Posterior vena cava (tissue), 2 donors: Measurements from ENCODE around the gene GRIK5. TPM values are rescaled to one million over a fixed set of nuclear protein-coding genes. Genes with fewer than 3 reads are reported as not detected.

Experiments used
- DNase-seq: peaks from one replicate; pipeline ENCODE4 v3.0.0-alpha.2; 2020; ENCODE audit warnings: low spot score
- intact Hi-C, 2 donors: fragments of 100-400 bp; cut with DNase I; formaldehyde crosslinking; loops; one replicate each; pipeline versions ENCODE4 v1.14.1 to v1.14.2; 2022 to 2023
- total RNA-seq, 2 donors: library from RNA; stranded (reverse); fragmentation: NEBNext Ultra II Directional; extraction: Animal tissue kit (Norgen Biotek cat#: 25700); gene quantifications; one replicate each; pipeline ENCODE4 v1.2.1, GENCODE V29; 2021
- donor health status: DM: yes; HTN: yes; CAD: no.
- donor health status: DM: yes; HTN: yes; CAD: no.

Gene GRIK5
- total RNA-seq, 2 donors from 2014 or later, result 11.3 to 13.4 TPM

DNA sequence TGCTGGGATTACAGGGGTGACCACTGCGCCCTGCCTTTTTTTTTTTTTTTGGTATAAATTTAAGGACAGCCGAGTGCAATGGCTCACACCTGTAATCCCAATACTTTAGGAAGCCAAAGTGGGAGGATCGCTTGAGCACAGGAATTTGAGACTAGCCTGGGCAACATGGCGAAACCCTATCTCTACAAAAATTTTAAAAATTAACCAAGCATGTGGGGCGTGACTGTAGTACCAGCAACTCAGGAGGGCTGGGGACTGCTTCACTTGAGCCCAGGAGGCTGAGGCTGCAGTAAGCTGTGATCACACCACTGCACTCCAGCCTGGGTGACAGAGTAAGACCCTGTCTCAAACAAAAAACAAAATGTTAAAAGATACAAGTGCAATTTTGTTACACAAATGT is 27.5 kb upstream of the GRIK5 start:
- intact Hi-C loops, result no loop called here
- DNase-seq, result no peak

DNA sequence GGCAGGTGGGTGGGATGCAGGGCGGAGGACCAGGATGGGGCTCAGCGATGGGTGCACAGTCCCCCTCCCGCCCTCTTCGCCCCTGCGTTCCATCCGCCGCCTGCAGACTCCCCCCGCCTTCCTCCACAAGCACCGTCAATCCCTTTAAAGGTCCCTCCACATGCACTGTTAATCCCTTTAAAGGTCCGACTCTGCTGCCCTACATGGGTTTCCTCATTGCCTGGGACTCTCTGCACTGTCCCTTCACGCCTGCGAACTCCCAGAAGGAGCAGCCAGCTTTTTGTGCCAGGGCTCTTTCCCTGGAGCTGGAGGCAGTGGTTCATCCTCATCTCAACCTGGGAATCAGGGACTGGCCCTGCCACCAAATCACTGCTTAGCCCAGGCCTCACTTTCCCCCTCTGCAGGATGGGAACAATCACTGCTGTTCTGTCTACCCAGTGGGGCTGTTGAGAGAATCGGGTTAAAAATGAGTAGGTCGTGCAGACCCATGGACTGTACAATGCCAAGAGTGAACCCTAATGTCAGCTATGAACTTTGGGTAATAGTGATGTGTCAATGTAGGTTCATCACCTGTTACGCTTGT is 26.3 kb upstream of the GRIK5 start:
- no peak for DNase-seq
- intact Hi-C loops, result no loop called here

DNA sequence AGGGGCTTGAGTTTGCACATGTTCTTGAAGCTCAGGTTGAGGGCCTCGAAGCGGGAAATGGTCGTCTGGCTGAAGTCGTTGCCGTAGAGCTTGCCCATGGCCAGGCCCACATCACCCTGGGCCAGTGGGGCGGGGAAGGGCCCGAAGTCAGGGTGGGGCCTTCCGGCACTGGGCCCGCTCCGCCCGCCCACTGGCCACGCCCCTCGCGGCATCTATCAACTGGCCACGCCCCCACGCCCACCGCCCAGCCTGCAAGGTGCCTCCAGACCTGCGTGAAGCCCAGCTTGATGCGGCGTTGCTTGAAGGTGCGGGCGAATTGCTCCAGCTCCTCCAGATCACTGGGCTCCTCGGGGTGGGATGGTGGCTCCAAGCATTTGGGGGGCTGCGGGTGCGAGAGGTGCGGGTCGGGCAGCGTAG is 25.8 kb upstream of the GRIK5 start:
- intact Hi-C loops, result no loop called here
- no peak for DNase-seq

DNA sequence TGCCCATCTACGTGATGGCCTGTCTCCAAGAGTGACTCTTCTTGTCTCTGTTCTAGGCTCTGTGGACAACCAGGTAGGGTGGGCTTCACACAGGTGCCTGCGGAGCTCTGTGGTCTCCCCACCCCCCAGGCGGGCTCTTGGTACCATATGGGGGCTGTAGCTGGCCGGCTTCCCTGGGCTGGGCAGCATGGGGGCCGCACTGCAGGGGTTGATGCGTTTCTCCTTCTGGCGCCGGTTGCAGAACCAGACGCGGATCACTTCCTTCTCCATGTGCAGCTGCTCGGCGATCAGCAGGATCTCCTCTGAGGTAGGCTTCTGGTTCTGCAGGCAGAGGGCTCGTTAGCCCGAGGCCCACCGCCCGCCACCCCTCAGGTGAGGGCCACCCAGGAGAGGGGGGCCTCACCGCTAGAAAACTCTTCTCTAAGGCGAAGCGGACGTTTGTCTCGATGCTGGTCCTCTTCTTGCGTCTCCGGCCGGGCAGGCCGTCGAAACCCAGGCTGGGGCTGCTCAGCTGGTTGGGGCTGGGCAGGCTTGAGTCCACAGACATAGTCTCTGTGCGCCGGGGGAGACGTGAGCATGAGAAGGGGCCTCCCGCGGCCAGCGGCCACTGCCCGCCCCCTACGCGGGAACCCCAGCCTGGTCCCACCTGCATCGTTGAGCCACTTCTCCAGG is 25.3 kb upstream of the GRIK5 start:
- intact Hi-C loops, result no loop called here
- DNase-seq, result no peak

DNA sequence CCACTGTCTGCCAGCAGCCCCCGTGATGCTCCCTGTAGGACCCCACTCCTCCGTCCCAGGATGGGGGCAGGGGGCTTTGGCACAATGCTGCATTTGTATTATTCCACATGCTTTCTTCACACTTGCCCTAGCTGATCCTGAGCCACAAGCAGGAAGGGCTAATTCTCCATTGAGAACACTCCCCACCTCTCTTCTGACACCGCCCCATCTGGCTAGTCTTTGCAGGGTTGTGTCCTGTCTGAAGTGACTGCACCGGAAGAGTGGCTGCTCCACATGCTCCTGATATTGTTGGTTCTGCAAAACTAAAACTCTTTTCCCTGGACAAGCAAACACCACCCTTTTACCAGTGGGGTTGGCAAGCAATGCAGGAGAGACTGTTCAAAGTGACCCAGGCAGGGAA is 23.9 kb upstream of the GRIK5 start:
- no peak for DNase-seq
- intact Hi-C loops, result no loop called here

DNA sequence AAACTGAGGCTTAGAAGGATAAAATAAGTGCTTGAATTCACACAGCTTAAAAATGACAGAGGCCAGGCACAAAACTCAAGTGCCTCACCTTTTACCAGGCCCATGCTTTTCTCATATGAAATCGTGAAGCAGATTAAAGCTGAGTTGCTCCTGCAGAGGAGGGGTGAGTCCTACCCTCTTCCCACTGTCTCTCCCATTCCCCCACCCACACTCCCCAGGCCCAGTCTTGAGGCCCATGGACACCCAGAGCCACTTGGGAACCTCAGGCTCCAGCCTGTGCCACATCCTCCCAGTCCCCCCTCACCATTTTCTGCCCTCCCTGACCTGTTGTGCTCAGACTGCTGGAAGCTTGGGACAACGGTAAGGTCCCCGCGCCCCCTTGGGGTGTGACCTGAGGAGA is 23.5 kb upstream of the GRIK5 start:
- no peak for DNase-seq
- intact Hi-C loops, result no loop called here

DNA sequence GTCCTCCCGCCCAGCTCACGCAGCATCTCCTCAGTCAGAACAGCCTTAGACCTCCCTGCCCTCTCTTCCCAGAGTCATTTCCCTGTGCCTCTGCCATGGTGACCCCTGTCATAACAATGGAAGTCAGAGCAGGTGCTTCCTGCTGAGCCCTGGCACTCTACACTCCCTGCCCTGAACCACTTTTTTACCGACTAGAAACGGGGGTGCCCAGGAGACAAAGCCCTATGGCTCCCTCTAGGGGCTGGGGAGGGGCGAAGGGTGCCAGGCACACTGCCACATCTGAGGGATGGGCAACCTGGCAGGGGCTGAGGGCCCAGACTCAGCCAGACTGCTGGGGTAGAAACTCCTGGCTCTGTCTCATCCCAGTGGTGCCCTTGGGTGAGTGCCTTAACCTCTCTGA is 22.3 kb upstream of the GRIK5 start:
- DNase-seq, result no peak
- intact Hi-C loops, result no loop called here

DNA sequence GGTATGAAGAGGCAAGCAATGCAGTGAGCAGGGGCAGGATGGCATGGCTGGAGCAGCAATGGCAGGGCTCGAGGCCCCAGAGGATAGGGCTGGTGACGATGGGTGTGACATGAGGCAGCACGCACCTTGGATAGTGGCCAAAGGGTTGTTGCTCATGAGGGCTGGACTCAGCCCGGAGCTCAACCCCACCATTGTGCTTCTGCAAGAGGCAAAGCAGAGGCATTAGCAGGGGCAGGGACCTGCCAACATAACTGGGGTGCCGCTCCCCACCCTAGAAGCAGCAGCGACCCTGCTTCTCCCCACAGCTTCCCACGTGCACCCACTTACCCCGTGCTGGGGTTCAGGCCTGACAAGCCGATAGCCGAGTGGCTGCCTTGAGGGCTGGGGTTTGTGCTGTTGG is 21.7 kb upstream of the GRIK5 start:
- DNase-seq, result no peak
- intact Hi-C loops, result no loop called here

DNA sequence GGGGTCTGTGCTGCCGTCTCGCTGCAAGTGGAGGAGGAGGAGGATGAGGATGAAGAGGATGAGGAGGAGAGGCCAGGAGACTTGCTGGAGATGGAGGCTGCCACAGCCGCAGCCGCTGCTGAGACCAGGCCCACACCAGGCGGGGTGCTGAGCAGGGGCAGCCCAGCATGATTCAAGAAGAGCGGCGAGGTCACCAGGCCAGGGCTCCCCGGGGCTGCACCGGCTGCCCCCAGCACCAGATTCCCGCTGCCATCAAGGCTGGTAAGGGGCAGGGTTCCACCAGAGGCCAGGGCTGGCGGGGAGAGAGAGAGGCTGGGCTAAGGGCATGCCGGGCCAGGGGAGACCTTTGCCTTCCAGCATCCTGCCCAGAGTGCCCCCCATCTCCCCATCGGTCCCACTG is 21.3 kb upstream of the GRIK5 start:
- intact Hi-C loops, result no loop called here
- no peak for DNase-seq

DNA sequence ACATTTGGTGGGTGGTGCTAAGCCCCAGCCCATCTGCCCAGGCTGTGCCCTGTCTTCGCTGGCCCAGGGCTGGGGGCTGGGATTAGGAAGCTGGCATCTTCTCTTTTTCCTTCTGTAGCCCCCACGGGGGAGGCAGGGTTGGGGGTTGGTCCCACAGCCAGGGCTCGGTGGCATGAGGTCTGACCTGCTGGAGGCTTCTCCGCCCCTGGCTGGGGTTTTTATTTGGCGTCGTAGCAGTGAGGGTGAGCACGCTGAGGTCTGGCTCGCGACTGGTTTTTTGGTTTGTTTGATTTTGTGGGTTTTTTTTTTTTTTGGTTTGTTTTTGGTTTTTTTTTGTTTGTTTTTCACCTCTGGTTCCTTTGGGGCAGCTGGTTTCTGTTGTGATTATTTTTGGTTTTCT is 20.7 kb upstream of the GRIK5 start:
- DNase-seq, result no peak
- intact Hi-C loops, result no loop called here

DNA sequence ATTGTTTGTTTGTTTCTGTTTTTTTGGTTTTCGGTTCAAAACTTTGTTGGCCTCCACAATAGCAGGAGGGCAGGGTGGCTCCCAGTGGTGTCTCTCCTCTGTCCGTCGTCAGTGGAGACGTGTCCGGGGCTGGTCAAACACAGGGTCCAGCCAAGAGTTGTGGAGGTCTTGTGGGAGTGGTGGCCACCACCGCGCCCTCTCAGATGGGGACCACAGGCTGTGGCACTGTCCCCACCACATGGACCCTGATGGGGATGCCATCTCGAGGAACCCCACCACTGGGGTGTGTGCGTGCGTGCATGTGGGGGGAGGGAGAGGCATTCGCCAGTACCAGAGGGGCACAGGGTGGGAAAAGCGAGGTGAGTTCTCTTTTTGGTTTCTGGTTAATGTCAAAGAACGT is 19.8 kb upstream of the GRIK5 start:
- intact Hi-C loops, result no loop called here
- no peak for DNase-seq

DNA sequence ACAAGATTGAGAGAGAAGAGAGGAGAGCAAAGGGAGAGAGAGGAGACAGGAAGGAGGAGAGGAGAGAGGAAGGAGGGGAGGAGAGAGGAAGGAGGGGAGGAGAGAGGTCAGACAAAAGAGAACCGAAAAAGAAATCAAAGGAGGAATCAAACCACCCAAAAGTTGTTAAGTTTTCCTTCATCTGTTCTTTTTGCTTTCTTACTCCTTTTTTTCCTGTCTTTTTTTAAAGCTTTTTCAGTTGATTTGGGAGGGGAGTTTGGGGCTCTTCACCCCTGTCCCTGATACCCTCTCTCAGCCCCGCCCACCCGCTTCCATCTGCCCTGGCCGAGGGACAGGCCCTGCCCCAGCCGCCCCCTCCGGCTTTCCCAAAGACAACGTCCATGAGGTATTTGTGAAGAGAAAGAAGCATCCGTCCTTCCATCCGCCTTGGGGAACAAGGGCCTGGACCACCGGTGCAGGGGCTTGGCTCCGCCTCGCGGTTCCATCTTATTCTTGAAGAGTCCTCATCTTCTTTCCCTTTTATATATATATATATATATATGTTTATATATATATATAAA is 19.3 kb upstream of the GRIK5 start:
- intact Hi-C loops, result no loop called here
- DNase-seq, result no peak

DNA sequence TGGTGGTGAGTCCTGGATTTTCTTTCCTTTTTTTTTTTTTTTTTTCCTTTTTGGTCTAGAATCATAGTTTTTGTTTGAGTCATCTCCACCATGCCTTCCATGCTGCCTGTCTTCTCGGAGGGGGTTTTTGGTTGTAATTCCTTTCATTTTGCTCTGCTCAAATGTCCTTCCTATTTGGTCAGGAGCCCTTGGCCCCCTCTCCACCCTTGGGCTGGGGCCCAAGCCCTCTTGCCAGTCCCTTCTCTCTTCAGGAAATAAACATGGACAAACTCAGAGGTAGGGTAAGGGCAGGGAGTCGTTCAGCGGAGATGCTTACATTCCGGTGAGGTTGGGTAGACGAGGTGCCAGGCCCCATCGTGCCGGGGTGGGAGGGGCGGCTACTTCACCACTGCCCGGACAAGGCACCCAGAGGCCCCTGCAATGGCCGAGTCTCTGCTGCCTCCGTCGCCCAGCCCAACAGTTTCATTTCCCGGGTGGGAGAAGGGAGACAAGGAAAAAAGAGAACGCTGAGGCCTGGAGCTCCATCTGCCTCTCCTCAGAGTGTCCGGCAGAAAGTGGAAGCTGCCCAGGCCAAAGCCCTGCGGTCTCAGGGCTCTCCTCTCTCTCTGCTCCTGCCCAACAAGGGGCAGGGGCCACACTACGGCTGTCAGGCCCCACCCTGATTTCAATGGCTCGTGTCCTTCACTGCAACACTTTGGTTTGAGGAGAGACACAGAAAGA is 18.6 kb upstream of the GRIK5 start:
- intact Hi-C loops, result no loop called here
- DNase-seq, result no peak

DNA sequence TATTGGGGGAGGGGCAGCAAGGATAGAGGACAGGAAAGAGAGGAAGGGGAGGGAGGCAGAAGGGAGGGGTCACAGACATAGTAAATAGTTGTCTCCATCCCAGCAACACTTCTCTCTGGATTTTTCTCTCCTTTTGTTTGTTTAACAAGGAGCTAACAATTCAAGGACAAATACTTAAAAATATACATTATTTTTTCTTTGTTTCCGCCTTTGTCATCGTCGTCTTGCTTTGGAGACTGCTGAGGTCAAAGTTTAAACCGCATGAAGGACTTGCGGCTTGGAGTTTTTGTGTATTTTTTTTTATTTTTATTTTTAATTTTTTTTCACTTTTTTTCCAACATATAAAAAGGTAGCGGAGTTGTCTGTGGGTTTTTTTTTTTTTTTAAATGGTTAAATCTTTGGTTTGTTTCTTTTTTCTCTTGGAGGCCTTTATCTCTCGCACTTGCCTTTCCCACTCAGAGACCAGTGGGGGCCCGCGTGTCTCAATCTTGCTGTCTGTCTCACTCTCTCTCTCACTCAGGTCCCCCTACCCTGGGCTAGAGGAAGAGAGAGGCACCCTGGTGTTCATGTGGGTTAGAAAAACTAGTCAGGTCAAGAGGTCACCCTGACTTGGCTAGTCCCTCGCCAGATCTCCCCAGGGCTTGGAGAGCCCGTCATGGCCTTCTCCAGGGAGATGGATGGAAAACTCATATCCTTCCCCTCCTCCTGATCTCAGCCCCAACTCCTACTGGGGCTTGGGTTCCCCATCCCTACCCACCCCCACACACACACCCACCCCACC is 17.0 kb upstream of the GRIK5 start:
- no peak for DNase-seq
- intact Hi-C loops, result no loop called here

DNA sequence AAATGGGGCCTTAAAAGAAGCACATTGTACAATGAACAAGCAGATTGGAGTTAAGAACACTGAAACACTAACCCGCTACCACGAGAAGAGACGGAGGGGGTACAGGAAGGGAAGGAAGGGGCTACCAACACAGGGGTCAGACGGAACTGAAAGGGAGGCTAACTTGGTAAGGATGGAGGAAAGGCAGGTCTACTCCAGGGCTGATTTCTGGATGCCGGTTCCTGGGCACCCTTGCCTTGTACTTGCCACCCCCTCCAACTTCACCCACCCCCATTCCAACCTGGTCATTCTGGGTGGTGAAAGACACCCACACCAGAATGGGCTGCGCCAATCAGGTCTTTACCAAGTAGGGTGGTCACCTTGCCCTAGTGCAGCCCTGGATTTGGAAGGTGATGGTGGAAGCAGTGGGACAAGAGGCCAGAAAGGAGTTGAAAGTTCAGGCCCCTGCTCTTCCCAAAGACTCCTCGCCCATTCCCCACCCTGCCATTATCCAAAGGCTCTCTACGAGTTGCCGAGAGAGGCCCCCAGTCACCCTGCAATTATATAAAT is 16.3 kb upstream of the GRIK5 start:
- intact Hi-C loops, result no loop called here
- no peak for DNase-seq

DNA sequence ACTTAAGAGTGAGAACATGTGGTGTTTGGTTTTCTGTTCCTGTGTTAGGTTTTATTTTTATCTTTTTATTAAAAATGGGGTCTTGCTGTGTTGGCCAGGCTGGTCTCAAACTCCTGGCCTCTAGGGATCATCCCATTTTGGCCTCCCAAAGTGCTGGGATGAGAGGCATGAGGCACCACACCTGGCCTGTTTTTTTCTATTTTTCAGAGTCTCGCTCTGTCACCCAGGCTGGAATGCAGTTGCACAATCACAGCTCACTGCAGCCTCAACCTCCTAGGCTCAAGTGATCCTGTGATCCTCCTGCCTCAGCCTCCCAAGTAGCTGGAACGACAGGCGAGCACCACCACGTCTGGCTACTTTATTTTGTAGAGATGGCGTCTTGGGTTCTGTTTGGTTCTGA is 13.5 kb upstream of the GRIK5 start:
- DNase-seq, result no peak
- intact Hi-C loops, result no loop called here

DNA sequence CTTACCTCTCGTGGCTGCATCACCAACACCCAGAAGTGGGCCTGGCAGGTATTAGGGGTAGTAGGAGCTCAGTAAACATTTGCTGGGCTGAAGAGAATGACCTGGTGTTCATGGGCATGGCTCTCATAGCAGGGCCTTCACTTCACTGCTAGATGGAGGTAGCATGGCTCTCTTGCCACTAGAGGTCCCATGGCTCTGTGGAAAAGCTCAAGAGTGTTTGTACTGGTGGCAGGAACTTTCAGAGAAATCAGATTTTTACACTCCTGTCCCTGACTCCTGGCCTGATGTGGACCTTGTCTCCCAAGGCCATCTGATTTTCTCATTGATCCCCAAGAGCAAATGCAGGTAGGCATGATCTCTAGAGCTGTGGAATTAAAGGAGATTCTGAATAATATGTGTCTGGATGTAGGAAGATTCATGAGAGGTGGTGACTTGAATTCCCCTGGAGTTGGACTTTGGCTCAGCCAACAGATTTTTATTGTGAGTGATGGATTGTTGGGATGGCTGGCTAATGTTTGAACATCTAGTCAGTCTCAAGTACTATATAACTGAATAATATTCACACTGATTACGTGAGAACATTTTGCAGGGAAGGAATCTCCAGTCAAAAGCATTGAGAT is 11.7 kb upstream of the GRIK5 start:
- DNase-seq, result no peak
- intact Hi-C loops, result no loop called here

DNA sequence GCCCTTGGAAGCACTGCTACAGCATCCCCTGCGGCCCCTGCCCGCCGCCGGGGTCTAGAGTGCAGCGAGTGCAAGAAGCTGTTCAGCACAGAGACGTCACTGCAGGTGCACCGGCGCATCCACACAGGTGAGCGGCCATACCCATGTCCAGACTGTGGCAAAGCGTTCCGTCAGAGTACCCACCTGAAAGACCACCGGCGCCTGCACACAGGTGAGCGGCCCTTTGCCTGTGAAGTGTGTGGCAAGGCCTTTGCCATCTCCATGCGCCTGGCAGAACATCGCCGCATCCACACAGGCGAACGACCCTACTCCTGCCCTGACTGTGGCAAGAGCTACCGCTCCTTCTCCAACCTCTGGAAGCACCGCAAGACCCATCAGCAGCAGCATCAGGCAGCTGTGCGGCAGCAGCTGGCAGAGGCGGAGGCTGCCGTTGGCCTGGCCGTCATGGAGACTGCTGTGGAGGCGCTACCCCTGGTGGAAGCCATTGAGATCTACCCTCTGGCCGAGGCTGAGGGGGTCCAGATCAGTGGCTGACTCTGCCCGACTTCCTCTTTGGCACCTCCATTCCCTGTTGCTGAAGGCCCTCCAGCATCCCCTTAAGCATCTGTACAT is 10.9 kb upstream of the GRIK5 start:
- intact Hi-C loops, result no loop called here
- no peak for DNase-seq
